Measurements from ENCODE around the gene CHCHD6. TPM values are rescaled to one million over a fixed set of nuclear protein-coding genes. Genes with fewer than 3 reads are reported as not detected.
A peak's percentile ranks its signal among the peaks of the same experiment; 100 is the strongest.

Gene CHCHD6
- total RNA-seq, 6 experiments from 2014 or later: 1.7 to 5.3 (median 4.2) TPM

DNA sequence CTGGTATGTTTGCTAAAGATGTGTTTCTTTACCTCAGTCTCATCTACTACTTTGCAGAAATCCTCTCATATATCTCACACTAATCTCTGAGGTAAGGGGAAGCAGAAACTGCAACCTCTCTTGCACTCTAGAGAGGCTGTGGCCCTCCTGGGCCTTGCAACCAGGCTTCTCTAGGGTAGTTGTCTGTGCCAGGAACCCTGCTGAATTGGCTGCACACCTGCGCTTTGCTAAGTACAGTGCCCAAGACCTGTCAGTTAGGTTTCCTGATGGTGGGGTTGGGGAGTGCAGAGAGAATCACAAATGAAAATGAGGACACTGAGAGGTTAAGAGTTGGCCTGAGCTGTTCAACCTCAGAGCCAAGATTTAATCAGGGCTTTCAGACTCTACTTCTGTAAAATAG, 161.7 kb downstream of the CHCHD6 start:
- ATAC-seq: no peak
- H3K4me1 ChIP-seq: no peaks in the 10 kb centered on the region
- DNase-seq: peak in 1 of 3 donors; percentile 4
- intact Hi-C loops (cut with DNase I): no loop called here
- 91% methylated on average over 1 of the region's 1 CpG for WGBS (ENCODE audit: insufficient coverage, low coverage, low lambda C conversion rate, missing lambda C conversion rate)
- TF ChIP-seq POLR2A (IDR thresholded peaks at IDR 0.05): no peak
- TF ChIP-seq, protein P1, sequence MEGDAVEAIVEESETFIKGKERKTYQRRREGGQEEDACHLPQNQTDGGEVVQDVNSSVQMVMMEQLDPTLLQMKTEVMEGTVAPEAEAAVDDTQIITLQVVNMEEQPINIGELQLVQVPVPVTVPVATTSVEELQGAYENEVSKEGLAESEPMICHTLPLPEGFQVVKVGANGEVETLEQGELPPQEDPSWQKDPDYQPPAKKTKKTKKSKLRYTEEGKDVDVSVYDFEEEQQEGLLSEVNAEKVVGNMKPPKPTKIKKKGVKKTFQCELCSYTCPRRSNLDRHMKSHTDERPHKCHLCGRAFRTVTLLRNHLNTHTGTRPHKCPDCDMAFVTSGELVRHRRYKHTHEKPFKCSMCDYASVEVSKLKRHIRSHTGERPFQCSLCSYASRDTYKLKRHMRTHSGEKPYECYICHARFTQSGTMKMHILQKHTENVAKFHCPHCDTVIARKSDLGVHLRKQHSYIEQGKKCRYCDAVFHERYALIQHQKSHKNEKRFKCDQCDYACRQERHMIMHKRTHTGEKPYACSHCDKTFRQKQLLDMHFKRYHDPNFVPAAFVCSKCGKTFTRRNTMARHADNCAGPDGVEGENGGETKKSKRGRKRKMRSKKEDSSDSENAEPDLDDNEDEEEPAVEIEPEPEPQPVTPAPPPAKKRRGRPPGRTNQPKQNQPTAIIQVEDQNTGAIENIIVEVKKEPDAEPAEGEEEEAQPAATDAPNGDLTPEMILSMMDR (IDR thresholded peaks at IDR 0.05): no peak
- H3K27ac ChIP-seq: no peak overlapping the region
- no peaks in the 10 kb centered on the region for H3K27me3 ChIP-seq
- no peaks in the 10 kb centered on the region for H3K36me3 ChIP-seq
- no peaks in the 10 kb centered on the region for H3K9me3 ChIP-seq
- no peak overlapping the region for H3K4me3 ChIP-seq

DNA sequence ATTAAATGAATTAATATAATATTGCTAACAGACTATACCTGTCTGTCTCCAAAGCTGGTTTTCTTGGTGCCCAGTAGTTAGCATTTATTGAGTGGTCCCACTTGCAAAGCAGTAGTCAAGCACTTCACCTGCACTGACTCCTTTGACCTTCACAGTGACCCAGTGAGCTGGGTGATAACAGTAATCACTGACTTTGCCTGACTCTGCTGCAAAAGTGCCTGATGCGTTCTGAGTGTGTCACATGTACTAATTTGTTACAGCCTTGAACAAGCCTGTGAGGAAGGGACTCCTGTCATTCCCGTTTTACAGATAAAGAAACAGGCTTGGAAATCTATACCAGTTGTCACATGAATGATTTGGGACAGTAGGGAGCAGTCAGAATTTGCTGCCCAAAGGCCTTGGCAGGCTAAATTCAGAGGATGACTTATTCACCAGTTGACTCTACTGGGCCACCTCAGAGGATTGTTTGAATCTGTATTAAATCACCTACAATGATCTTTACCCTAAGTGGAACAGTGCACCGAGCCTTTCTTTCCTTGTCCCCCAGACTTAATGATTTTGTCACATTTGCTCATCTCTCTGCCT, 162.2 kb downstream of the CHCHD6 start:
- Histone ChIP-seq H3K27ac (no peak overlapping the region), H3K36me3 (no peaks in the 10 kb centered on the region), H3K27me3 (no peaks in the 10 kb centered on the region), H3K4me3 (no peak overlapping the region), H3K4me1 (no peaks in the 10 kb centered on the region), H3K9me3 (no peaks in the 10 kb centered on the region)
- TF ChIP-seq, protein P1 (IDR thresholded peaks at IDR 0.05): no peak
- TF ChIP-seq POLR2A (IDR thresholded peaks at IDR 0.05): no peak
- ATAC-seq (no peak), DNase-seq (peak in 1 of 3 donors; percentile 5)
- 83% methylated on average over 3 of the region's 3 CpGs for WGBS (ENCODE audit: insufficient coverage, low coverage, low lambda C conversion rate, missing lambda C conversion rate)
- intact Hi-C loops (cut with DNase I): no loop called here

DNA sequence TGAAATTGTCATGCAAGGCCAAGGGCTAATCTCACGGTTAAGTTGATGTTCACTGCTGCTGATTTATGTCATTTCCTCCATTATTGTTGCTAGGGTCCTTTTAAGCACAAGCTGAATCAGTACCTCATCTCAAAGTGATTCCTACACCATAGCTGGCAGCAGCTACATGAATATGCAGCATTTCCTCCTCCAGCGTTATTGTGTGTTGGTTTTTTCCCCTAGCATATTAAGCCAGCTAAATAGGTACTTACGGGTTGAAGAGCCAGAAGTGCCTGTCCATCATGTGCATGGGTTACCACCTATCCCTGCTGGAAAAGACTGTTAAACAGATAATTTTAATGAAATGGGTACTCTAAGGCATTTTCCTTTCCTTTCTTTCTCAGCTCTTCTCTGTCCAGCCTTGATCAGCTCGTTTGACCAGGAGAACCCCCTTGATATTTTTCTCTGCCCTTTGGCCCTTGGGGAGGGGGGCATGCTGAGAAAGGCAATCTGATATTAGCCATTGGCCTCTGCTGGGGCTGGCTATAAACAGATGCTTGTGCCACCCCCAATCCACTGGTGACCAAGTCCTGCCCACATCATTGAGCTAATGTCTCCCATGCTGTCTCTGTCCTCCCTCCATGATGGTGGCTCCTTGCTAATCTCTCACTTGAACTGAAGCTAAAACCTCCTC, 163.3 kb downstream of the CHCHD6 start:
- ATAC-seq: no peak
- 83% methylated on average over 3 of the region's 4 CpGs for WGBS (ENCODE audit: insufficient coverage, low coverage, low lambda C conversion rate, missing lambda C conversion rate)
- Histone ChIP-seq H3K4me1 (no peaks in the 10 kb centered on the region), H3K36me3 (no peaks in the 10 kb centered on the region), H3K4me3 (no peak overlapping the region), H3K27me3 (no peaks in the 10 kb centered on the region), H3K9me3 (no peaks in the 10 kb centered on the region), H3K27ac (no peak overlapping the region)
- TF ChIP-seq POLR2A (IDR thresholded peaks at IDR 0.05): no peak
- TF ChIP-seq, protein P1 (IDR thresholded peaks at IDR 0.05): no peak
- no peak for DNase-seq
- intact Hi-C loops (cut with DNase I): no loop called here

DNA sequence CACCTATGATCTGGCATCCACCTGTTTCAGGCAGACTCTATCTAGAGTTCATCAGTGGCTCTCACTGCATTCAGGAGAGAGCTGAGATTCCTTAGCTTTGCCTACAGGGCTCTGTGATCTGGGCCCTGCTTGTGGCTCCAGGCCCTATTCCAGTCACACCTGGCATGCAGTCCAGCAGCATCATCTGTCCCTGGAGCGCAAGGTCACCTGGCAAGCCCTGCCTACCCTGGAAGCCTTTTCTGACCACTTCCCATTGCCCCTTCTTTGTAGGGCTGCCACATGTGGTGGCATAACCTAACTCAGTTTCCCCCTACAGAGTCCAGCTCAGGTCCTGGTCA, 163.8 kb downstream of the CHCHD6 start:
- 100% methylated on average over 1 of the region's 1 CpG for WGBS (ENCODE audit: insufficient coverage, low coverage, low lambda C conversion rate, missing lambda C conversion rate)

More for the DNA sequence above, 163.8 kb downstream of the CHCHD6 start:
- H3K36me3 ChIP-seq: no peaks in the 10 kb centered on the region
- H3K9me3 ChIP-seq: no peaks in the 10 kb centered on the region
- no peak overlapping the region for H3K4me3 ChIP-seq
- intact Hi-C loops (cut with DNase I): no loop called here
- DNase-seq (peak in 1 of 3 donors; percentile 35), ATAC-seq (no peak)
- no peak overlapping the region for H3K27ac ChIP-seq
- no peaks in the 10 kb centered on the region for H3K4me1 ChIP-seq
- TF ChIP-seq POLR2A (IDR thresholded peaks at IDR 0.05): no peak
- TF ChIP-seq, protein P1 (IDR thresholded peaks at IDR 0.05): no peak
- no peaks in the 10 kb centered on the region for H3K27me3 ChIP-seq

Data from right lobe of liver (tissue), 6 donors.